Natural killer cell treated with Interleukin-12 subunit alpha and Interleukin-12 subunit beta and Interleukin-15 and Interleukin-18, amount 100 ng/mL, for 72 hours (primary cell): ENCODE data around the gene UGT1A6. TPM values are rescaled to one million over a fixed set of nuclear protein-coding genes. Genes with fewer than 3 reads are reported as not detected.
A peak's percentile ranks its signal among the peaks of the same experiment; 100 is the strongest.
"Not testable (repeated sequence)": the region's sequence is repeated elsewhere in the genome, so short reads cannot be mapped to it uniquely, and the experiment has no call there.

Source experiments
- ATAC-seq, 2 donors: fragments of 150-1000 bp; cut with Tn5 transposase in 1 of 2; sonication (Bioruptor Pico), chemical (Tn5 transposase) in 1 of 2; 2 replicates each; pipeline ENCODE4 v1.10.0; 2021
- DNase-seq: peaks from one replicate; pipeline ENCODE4 v3.0.0; 2022; ENCODE audit warnings: low spot score
- H3K27ac Mint-ChIP-seq, 2 donors: 1 replicate in 1 of 2; 2 replicates in 1 of 2; pipeline ENCODE4 v1.8.0; 2022; ENCODE audit warnings: mixed read lengths in 2 of 2, mild to moderate bottlenecking in 1 of 2, moderate library complexity in 1 of 2
- H3K27me3 Mint-ChIP-seq, 2 donors: 1 replicate in 1 of 2; 2 replicates in 1 of 2; pipeline ENCODE4 v1.8.0; 2022; ENCODE audit warnings: mixed read lengths in 2 of 2
- H3K36me3 Mint-ChIP-seq: one replicate; pipeline ENCODE4 v1.8.0; 2022; ENCODE audit warnings: mixed read lengths
- H3K4me1 Mint-ChIP-seq, 2 donors: 1 replicate in 1 of 2; 2 replicates in 1 of 2; pipeline ENCODE4 v1.8.0; 2022; ENCODE audit warnings: low read depth in 2 of 2, mixed read lengths in 2 of 2, mild to moderate bottlenecking in 1 of 2
- H3K4me3 Mint-ChIP-seq: one replicate; pipeline ENCODE4 v1.8.0; 2022; ENCODE audit warnings: mixed read lengths
- H3K9me3 Mint-ChIP-seq: 2 replicates; pipeline ENCODE4 v1.8.0; 2022; ENCODE audit warnings: mixed read lengths
- total RNA-seq, 2 donors: library from RNA; stranded (reverse); gene quantifications; one replicate each; pipeline ENCODE4 v1.2.3, GENCODE V29; 2022

The UGT1A6 gene
- total RNA-seq, 2 donors from 2014 or later, result not detected

DNA sequence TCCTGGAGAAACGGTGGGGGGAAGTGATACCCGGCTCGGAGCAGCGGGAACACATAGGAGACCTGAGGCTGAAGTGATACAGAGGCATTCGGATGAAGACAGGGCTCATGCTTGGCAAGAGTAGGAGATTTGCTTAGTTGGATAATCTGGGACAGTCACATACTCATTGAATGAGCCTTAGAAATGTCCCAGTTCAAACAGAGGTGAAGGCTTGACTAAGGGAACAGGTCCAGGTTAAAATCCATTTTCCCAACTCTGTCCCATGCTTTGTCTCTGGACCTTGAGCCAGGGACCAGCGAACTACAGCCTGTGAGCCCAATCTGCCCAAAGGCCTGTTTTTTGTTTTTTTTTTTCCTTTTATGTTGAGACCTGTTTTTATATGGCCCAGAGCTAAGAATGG is 1.3 kb downstream of the UGT1A6 start:
- Mint-ChIP-seq H3K36me3 (no peaks in the 10 kb centered on the region), H3K27ac (no peak overlapping the region), H3K27me3 (peaks cover 18 to 46% of the 10 kb centered on the region in 2 donors), H3K4me3 (no peak overlapping the region), H3K9me3 (no peaks in the 10 kb centered on the region), H3K4me1 (no peaks in the 10 kb centered on the region)
- ATAC-seq (no peak), DNase-seq (no peak)

DNA sequence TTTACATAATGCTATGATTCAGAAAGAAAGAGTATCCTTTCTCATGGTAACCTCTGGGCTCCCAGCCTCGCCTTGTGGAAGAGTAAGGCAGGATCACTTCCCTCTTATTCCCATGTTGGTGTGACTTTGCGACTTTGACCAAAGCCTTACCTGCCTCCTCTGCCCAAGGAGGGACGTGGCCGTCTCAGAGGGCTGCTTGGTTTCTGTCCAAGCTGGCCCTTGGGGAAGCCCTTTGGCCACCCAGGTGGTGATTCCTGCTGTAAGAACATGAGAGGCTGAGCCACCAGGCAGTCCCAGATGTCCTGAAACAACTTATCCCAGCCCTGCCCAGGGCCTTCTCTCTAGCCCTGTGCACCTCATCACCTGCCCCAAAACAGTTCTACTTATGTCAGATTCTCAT is 6.0 kb downstream of the UGT1A6 start:
- DNase-seq, result no peak
- Mint-ChIP-seq H3K27me3 (peaks cover 8 to 29% of the 10 kb centered on the region in 2 donors), H3K9me3 (no peaks in the 10 kb centered on the region), H3K4me3 (no peak overlapping the region), H3K36me3 (no peaks in the 10 kb centered on the region), H3K27ac (no peak overlapping the region), H3K4me1 (no peaks in the 10 kb centered on the region)
- ATAC-seq, result no peak

DNA sequence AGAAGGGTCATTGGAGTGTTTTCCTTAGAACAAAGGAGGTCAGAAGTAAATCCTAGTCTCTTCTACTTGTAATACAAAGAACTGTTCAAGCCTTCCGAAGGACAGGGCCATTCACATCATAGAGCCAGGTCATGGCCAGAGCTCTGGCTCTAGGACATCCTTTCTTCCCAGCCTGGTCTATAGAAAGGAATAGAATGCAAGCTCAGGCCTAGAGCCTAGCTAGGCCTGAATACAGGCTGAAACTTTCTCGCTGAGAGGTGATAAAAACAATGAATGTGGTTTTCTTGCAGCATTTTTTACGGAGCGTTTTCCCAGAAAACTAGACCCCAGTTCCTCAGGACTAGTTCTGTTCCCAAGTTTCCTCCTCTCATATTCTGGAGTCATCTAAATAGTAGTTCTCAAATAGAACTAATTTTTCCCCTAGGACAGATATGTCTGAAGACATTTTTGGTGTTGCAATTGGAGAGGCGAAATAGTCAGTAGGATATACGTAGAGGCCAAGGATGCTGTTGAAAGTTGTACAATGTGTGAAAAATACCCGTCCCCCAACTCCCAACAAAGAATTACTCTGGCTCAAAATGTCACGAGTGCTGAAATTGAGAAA is 6.8 kb downstream of the UGT1A6 start:
- H3K4me3 Mint-ChIP-seq, result no peak overlapping the region
- ATAC-seq (no peak), DNase-seq (no peak)
- no peak overlapping the region for H3K27ac Mint-ChIP-seq
- H3K27me3 Mint-ChIP-seq, result peaks cover 9 to 34% of the 10 kb centered on the region in 2 donors
- H3K9me3 Mint-ChIP-seq, result no peaks in the 10 kb centered on the region
- no peaks in the 10 kb centered on the region for H3K4me1 Mint-ChIP-seq
- no peaks in the 10 kb centered on the region for H3K36me3 Mint-ChIP-seq

DNA sequence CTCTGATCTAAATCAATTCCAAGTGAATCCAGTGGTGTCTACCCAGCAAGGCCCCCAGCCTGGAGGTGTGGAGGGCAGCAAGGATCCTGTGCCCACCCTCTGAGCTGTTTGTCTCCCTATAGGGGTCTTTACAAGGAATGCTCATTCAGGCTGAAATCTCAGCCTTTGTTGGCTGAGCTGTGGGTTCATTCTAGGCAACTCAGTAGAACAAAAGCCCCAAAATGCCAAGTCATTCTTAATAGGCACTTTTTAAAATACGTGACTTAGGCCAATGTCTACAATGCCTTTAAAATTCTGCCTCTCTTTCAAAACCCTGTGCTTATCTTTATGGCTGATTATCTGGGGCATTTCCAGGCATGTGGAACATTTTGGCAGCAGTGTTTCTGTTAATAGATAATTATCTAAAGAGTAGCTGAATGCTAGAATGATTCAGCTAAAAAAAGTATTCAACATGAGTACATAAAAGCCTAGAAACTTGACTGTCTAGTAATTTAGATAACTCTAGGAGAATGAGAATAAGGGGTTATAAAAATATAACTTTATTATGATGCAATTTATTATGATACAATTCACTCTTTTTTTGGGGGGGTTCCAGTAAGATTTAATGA is 7.4 kb downstream of the UGT1A6 start:
- Mint-ChIP-seq H3K9me3 (no peaks in the 10 kb centered on the region), H3K36me3 (no peaks in the 10 kb centered on the region), H3K27ac (no peak overlapping the region), H3K4me1 (no peaks in the 10 kb centered on the region), H3K27me3 (peaks cover 9 to 37% of the 10 kb centered on the region in 2 donors), H3K4me3 (no peak overlapping the region)
- ATAC-seq (no peak), DNase-seq (no peak)

DNA sequence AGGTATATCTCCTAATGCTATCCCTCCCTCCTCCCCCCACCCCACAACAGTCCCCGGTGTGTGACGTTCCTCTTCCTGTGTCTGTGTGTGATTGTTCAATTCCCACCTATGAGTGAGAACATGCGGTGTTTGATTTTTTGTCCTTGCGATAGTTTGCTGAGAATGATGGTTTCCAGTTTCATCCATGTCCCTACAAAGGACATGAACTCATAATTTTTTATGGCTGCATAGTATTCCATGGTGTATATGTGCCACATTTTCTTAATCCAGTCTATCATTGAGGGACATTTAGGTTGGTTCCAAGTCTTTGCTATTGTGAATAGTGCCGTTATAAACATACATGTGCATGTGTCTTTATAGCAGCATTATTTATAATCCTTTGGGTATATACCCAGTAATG is 8.2 kb downstream of the UGT1A6 start:
- not testable (repeated sequence) for ATAC-seq, H3K27ac Mint-ChIP-seq, H3K4me1 Mint-ChIP-seq, DNase-seq, H3K4me3 Mint-ChIP-seq, H3K36me3 Mint-ChIP-seq, H3K9me3 Mint-ChIP-seq
- peaks cover 9 to 42% of the 10 kb centered on the region in 2 donors for H3K27me3 Mint-ChIP-seq

DNA sequence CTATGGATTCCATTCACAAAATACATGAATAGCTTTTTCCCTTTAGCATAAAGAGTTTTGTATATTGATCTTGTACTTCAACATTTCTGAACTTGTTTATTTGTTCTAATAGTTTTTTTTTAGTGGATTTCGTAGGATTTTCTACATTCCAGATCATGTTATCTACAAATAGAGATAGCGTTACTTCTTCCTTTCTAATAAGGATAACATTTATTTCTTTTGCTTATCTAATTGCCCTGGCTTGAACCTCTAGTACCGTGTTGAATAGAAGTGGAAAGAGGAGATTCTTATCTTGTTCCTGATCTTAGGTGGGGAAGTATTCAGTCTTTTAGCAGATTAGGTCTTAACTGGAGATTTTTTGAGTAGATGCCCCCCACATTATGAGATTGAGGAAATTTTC is 9.5 kb downstream of the UGT1A6 start:
- Mint-ChIP-seq H3K27ac (no peak overlapping the region), H3K9me3 (no peaks in the 10 kb centered on the region), H3K4me3 (no peak overlapping the region), H3K4me1 (no peaks in the 10 kb centered on the region), H3K36me3 (no peaks in the 10 kb centered on the region), H3K27me3 (peaks cover 7 to 34% of the 10 kb centered on the region in 2 donors)
- no peak for ATAC-seq
- DNase-seq, result no peak

DNA sequence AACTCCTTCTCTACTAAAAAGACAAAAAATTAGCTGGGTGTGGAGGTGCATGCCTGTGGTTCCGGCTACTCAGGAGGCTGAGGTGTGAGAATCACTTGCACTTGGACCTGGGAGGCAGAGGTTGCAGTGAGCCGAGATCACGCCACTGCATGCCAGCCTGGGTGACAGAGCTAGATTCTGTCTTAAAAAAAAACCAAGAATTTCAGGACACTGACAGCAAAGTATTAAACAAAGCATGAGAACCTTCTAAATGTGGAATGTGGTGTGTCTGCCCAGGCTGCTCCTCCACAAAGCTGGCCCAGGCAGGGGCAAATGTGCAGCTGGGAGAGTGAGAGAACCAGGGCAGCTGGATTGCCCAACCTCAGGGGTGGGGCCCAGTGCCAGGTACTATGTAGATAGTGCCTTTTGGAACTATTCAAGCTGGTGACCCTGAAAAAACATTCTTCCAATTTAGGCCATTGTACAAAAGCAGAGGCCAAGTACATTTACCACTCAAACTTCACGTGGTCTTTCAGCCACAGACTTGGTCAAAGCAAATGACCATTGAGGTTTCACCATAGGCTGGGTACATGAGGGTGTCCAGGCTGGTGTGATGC is 13.3 kb downstream of the UGT1A6 start:
- no peaks in the 10 kb centered on the region for H3K9me3 Mint-ChIP-seq
- H3K27me3 Mint-ChIP-seq, result peaks cover 14 to 33% of the 10 kb centered on the region in 2 donors
- H3K4me3 Mint-ChIP-seq, result no peak overlapping the region
- H3K4me1 Mint-ChIP-seq, result no peaks in the 10 kb centered on the region
- no peak overlapping the region for H3K27ac Mint-ChIP-seq
- no peaks in the 10 kb centered on the region for H3K36me3 Mint-ChIP-seq
- DNase-seq (no peak), ATAC-seq (no peak)

DNA sequence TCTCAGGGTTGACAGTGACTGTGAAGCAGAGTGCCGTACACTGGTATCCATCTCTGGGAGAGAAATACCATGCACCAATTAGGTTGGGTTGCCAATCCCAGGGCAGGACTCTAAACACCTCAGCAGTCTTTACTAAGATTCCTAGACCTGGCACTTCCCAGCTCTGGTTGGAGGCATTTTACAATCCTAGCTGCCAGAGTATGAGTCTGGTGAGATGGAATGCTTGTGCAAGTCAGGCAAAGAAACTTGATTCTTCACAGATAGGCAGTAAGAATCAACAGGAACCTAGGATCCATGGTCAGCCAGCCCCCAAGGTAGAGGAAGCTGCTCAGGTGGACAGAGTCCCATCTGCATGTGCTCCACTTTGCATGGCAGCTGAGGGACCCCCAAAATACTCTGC is 14.0 kb downstream of the UGT1A6 start:
- Mint-ChIP-seq H3K27ac (no peak overlapping the region), H3K4me3 (no peak overlapping the region), H3K9me3 (no peaks in the 10 kb centered on the region), H3K27me3 (peaks cover 16 to 33% of the 10 kb centered on the region in 2 donors), H3K4me1 (no peaks in the 10 kb centered on the region), H3K36me3 (no peaks in the 10 kb centered on the region)
- ATAC-seq, result no peak
- no peak for DNase-seq

DNA sequence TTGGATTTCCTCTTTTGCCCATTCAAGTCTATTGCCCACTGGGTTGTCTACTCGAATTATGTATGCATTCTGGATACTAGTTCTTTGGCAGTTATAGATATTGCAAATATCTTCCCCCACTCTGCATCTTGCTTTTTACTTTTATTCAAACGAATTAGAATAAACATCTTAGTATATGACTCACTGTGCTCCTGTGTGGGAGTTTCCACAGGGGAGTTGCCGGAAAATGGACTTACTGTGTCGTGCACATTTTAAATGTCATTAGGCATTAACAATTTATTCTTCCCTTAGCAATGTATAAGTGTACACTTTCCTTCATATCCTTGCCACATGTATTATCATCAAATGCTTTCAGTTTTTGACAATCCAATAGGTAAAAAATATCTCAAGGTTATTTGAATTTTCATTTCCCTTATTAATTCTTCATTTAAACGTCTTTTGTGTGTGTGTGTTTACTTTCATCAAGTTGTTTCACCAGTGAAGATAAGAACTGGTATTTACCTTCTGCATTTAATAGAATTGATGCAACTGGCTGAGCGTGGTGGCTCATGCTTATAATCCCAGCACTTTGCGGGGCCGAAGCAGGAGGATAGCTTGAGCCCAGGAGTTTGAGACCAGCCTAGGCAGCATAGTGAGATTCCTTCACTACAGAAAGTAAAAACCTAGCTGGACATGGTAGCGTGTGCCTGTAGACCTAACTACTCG is 15.4 kb downstream of the UGT1A6 start:
- no peak overlapping the region for H3K27ac Mint-ChIP-seq
- H3K27me3 Mint-ChIP-seq, result peaks cover 20 to 40% of the 10 kb centered on the region in 2 donors
- no peaks in the 10 kb centered on the region for H3K4me1 Mint-ChIP-seq
- H3K4me3 Mint-ChIP-seq, result no peak overlapping the region
- no peak for DNase-seq
- ATAC-seq, result no peak
- H3K9me3 Mint-ChIP-seq, result no peaks in the 10 kb centered on the region
- H3K36me3 Mint-ChIP-seq, result no peaks in the 10 kb centered on the region

DNA sequence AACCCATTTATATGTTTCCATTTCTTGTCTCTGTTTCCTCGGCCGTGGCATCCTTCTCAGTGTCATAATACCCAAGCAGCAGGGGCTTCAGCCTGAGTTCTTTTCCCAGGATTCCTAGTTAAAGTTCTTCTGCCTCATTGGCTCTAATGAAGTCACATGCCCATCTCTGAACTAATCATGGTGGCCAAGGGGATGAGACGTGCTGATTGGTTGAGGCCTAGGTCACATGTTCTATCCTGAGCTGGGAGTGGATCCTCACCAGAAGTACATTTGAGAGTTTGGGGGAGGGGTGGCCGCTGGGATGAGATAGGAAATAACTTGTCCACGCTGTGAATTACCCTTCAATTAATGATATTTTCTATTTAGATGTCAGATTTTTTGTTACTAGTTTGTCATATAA is 16.3 kb downstream of the UGT1A6 start:
- H3K27me3 Mint-ChIP-seq, result peaks cover 26 to 40% of the 10 kb centered on the region in 2 donors
- no peaks in the 10 kb centered on the region for H3K9me3 Mint-ChIP-seq
- ATAC-seq, result no peak
- no peak overlapping the region for H3K27ac Mint-ChIP-seq
- H3K36me3 Mint-ChIP-seq, result no peaks in the 10 kb centered on the region
- H3K4me1 Mint-ChIP-seq, result peaks cover 2 to 6% of the 10 kb centered on the region in 2 donors
- no peak overlapping the region for H3K4me3 Mint-ChIP-seq
- DNase-seq, result no peak

DNA sequence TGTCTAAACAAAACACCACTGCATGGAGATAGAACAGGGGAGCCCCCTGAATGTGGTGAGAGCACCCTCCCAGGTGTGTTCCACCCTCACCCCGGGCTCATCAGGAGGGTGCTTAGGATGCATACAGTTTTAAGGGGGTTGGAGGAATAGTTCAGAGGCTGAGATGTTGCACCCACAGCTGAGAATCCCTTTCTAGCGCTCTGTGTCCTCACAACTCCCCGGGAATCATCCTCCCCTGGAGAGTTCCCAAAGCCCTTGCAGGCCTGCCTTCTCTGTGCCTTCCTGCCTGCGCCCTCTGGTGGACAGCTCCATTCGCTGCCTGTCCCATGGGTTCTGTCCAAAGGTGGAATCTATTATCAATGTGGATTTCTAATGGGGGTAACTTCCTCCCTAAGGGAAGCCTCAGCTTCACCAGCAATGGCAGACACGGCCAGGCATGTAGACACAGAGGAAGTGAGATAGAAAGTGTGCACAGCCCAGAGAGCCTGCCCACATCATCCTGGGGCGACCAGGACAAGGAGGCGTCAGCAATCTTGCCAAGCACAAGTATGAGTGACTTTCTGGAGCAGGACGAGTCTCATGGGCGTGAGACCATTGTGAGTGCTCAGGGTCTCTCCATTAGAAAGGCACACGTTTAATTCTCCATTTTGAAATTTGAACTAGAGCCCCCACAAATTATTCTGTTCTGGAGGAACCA is 18.8 kb downstream of the UGT1A6 start:
- Mint-ChIP-seq H3K36me3 (no peaks in the 10 kb centered on the region), H3K27ac (no peak overlapping the region), H3K4me1 (peaks cover 5 to 8% of the 10 kb centered on the region in 2 donors), H3K27me3 (peaks cover 26 to 37% of the 10 kb centered on the region in 2 donors), H3K9me3 (no peaks in the 10 kb centered on the region), H3K4me3 (no peak overlapping the region)
- ATAC-seq (peak; percentile 71 to 74), DNase-seq (peak; percentile 74)

DNA sequence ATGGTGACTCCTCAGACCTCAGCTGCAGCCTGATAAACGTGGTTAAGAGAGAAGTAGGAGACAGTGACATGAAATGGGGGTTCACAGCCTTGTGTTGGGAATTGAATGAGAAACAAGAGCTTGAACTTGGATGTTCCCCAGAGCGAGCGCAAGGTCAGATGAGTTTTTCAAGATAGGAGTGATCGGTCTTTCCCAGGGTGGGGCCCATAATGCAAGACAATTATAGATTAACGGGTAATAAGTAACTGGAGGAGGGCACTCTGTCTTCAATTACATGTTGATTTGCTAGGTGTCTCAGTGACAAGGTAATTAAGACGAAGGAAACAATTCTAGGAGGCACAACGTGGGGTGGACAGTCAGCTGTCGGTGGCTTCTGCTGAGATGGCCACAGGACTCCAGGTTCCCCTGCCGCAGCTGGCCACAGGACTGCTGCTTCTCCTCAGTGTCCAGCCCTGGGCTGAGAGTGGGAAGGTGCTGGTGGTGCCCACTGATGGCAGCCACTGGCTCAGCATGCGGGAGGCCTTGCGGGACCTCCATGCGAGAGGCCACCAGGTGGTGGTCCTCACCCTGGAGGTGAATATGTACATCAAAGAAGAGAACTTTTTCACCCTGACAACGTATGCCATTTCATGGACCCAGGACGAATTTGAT is 20.0 kb downstream of the UGT1A6 start, which contains the start of gene UGT1A5:
TSS of gene UGT1A5 (plus strand) at position 297 of the 651 bp plus-strand sequence. CDS start at position 382, 85 bp downstream.
- Mint-ChIP-seq H3K36me3 (no peaks in the 10 kb centered on the region), H3K9me3 (no peaks in the 10 kb centered on the region), H3K4me1 (peaks cover 5 to 8% of the 10 kb centered on the region in 2 donors), H3K4me3 (no peak within 1 kb of the TSS), H3K27me3 (peaks cover 25 to 42% of the 10 kb centered on the region in 2 donors), H3K27ac (peak within 1 kb of the TSS; percentile 7 to 40)
- DNase-seq, result no peak
- no peak for ATAC-seq

DNA sequence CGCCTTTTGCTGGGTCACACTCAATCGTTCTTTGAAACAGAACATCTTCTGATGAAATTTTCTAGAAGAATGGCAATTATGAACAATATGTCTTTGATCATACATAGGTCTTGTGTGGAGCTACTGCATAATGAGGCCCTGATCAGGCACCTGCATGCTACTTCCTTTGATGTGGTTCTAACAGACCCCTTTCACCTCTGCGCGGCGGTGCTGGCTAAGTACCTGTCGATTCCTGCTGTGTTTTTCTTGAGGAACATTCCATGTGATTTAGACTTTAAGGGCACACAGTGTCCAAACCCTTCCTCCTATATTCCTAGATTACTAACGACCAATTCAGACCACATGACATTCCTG is 20.5 kb downstream of the UGT1A6 start:
- H3K27ac Mint-ChIP-seq, result no peak overlapping the region
- ATAC-seq (no peak), DNase-seq (no peak)
- peaks cover 5 to 8% of the 10 kb centered on the region in 2 donors for H3K4me1 Mint-ChIP-seq
- no peaks in the 10 kb centered on the region for H3K36me3 Mint-ChIP-seq
- no peaks in the 10 kb centered on the region for H3K9me3 Mint-ChIP-seq
- H3K27me3 Mint-ChIP-seq, result peaks cover 26 to 47% of the 10 kb centered on the region in 2 donors
- no peak overlapping the region for H3K4me3 Mint-ChIP-seq
